ENCODE results near the gene MISFA. TPM values are rescaled to one million over a fixed set of nuclear protein-coding genes. Genes with fewer than 3 reads are reported as not detected.

The MISFA gene
- total RNA-seq, 1 donor: under 0.01 TPM

- Histone ChIP-seq H3K9me3 (ENCODE audit: low read depth, low read length) (no peaks in the 10 kb centered on the region), H4K20me1 (ENCODE audit: insufficient read depth, low read length) (peaks cover 3% of the 10 kb centered on the region), H3K36me3 (ENCODE audit: insufficient read depth, low read length) (peaks cover 11% of the 10 kb centered on the region), H3K27ac (ENCODE audit: low read depth, low read length) (no peak overlapping the region), H3K4me2 (ENCODE audit: insufficient read depth, low read length) (no peak overlapping the region), H3K4me1 (ENCODE audit: insufficient read depth, low read length) (peaks cover 15% of the 10 kb centered on the region), H3K27me3 (ENCODE audit: insufficient read depth, low read length) (no peaks in the 10 kb centered on the region), H3K4me3 (ENCODE audit: insufficient read depth, low read length) (no peak overlapping the region), H3K79me2 (ENCODE audit: insufficient read depth, low read length) (peaks cover 34% of the 10 kb centered on the region), H2AFZ (ENCODE audit: low read length) (no peak overlapping the region)
- peak; percentile 68 for DNase-seq (ENCODE audit: insufficient read length, low spot score, missing footprints)
- TF ChIP-seq, protein P1, sequence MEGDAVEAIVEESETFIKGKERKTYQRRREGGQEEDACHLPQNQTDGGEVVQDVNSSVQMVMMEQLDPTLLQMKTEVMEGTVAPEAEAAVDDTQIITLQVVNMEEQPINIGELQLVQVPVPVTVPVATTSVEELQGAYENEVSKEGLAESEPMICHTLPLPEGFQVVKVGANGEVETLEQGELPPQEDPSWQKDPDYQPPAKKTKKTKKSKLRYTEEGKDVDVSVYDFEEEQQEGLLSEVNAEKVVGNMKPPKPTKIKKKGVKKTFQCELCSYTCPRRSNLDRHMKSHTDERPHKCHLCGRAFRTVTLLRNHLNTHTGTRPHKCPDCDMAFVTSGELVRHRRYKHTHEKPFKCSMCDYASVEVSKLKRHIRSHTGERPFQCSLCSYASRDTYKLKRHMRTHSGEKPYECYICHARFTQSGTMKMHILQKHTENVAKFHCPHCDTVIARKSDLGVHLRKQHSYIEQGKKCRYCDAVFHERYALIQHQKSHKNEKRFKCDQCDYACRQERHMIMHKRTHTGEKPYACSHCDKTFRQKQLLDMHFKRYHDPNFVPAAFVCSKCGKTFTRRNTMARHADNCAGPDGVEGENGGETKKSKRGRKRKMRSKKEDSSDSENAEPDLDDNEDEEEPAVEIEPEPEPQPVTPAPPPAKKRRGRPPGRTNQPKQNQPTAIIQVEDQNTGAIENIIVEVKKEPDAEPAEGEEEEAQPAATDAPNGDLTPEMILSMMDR (IDR thresholded peaks at IDR 0.05; ENCODE audit: extremely low read depth, low read depth, low read length): no peak
Measured at GRCh38 chr11:18594999-18595749, 4.4 kb upstream of the MISFA start.

- no peaks in the 10 kb centered on the region for H3K79me2 ChIP-seq (ENCODE audit: insufficient read depth, low read length)
- TF ChIP-seq, protein P1 (IDR thresholded peaks at IDR 0.05; ENCODE audit: extremely low read depth, low read depth, low read length): no peak
- peaks cover 8% of the 10 kb centered on the region for H3K36me3 ChIP-seq (ENCODE audit: insufficient read depth, low read length)
Measured at GRCh38 chr11:18600915-18601569, 1.5 kb downstream of the MISFA start.

DNA sequence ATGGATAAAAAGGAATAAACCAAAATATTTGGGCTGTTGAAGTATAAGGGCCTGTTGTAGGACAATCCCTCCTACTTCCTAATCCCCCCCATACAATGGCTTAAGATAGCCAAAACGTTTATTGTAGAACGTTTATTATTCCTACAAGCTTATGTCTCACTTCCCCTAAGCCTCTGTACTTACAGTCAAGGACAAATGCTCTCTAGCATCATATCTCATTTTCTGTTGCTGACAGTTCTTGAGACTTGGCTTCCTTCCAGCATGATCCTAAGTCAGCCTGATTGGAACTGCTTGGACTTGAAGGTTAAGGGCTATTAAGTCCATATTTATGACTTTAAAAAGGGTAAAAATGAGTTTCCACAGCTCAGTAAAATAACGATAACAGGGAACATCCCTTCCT lies 8.8 kb downstream of the MISFA start:
- Histone ChIP-seq H3K36me3 (ENCODE audit: insufficient read depth, low read length) (peaks cover 50% of the 10 kb centered on the region), H3K9me3 (ENCODE audit: low read depth, low read length) (no peaks in the 10 kb centered on the region), H3K4me2 (ENCODE audit: insufficient read depth, low read length) (no peak overlapping the region), H3K4me3 (ENCODE audit: insufficient read depth, low read length) (no peak overlapping the region), H4K20me1 (ENCODE audit: insufficient read depth, low read length) (no peaks in the 10 kb centered on the region), H2AFZ (ENCODE audit: low read length) (no peak overlapping the region), H3K4me1 (ENCODE audit: insufficient read depth, low read length) (no peaks in the 10 kb centered on the region), H3K27ac (ENCODE audit: low read depth, low read length) (no peak overlapping the region), H3K27me3 (ENCODE audit: insufficient read depth, low read length) (no peaks in the 10 kb centered on the region), H3K79me2 (ENCODE audit: insufficient read depth, low read length) (peaks cover 3% of the 10 kb centered on the region)
- DNase-seq (ENCODE audit: insufficient read length, low spot score, missing footprints): peak; percentile 22
- TF ChIP-seq, protein P1 (IDR thresholded peaks at IDR 0.05; ENCODE audit: extremely low read depth, low read depth, low read length): no peak

More at GRCh38 chr11:18600915-18601569, 1.5 kb downstream of the MISFA start:
- Histone ChIP-seq H4K20me1 (ENCODE audit: insufficient read depth, low read length) (peaks cover 3% of the 10 kb centered on the region), H3K9me3 (ENCODE audit: low read depth, low read length) (no peaks in the 10 kb centered on the region), H2AFZ (ENCODE audit: low read length) (no peak overlapping the region), H3K4me3 (ENCODE audit: insufficient read depth, low read length) (no peak overlapping the region), H3K27ac (ENCODE audit: low read depth, low read length) (no peak overlapping the region), H3K4me2 (ENCODE audit: insufficient read depth, low read length) (no peak overlapping the region), H3K4me1 (ENCODE audit: insufficient read depth, low read length) (peaks cover 8% of the 10 kb centered on the region), H3K27me3 (ENCODE audit: insufficient read depth, low read length) (no peaks in the 10 kb centered on the region)
- DNase-seq (ENCODE audit: insufficient read length, low spot score, missing footprints): no peak

GRCh38 chr11:18611196-18611595 lies 11.6 kb downstream of the MISFA start:
- Histone ChIP-seq H3K79me2 (ENCODE audit: insufficient read depth, low read length) (peaks cover 28% of the 10 kb centered on the region), H3K27ac (ENCODE audit: low read depth, low read length) (no peak overlapping the region), H3K4me3 (ENCODE audit: insufficient read depth, low read length) (no peak overlapping the region), H3K4me1 (ENCODE audit: insufficient read depth, low read length) (no peaks in the 10 kb centered on the region), H2AFZ (ENCODE audit: low read length) (no peak overlapping the region), H3K36me3 (ENCODE audit: insufficient read depth, low read length) (peaks cover 65% of the 10 kb centered on the region), H3K4me2 (ENCODE audit: insufficient read depth, low read length) (no peak overlapping the region), H3K9me3 (ENCODE audit: low read depth, low read length) (no peaks in the 10 kb centered on the region), H3K27me3 (ENCODE audit: insufficient read depth, low read length) (no peaks in the 10 kb centered on the region), H4K20me1 (ENCODE audit: insufficient read depth, low read length) (no peaks in the 10 kb centered on the region)
- TF ChIP-seq, protein P1 (IDR thresholded peaks at IDR 0.05; ENCODE audit: extremely low read depth, low read depth, low read length): no peak
- DNase-seq (ENCODE audit: insufficient read length, low spot score, missing footprints): no peak
